WTC11 (cell line): ENCODE measurements around the gene MOSMO. TPM values are rescaled to one million over a fixed set of nuclear protein-coding genes. Genes with fewer than 3 reads are reported as not detected.

ENCODE experiments used
- ATAC-seq: fragments of 200-7000 bp; cut with Tn5 transposase; 2 replicates; pipeline ENCODE4 v1.10.0; 2021; ENCODE audit warnings: mild to moderate bottlenecking, moderate library complexity
- CTCF ChIA-PET: fragments of 300-600 bp; sonication (Branson Sonifier 250); formaldehyde crosslinking; loops from one replicate; lab custom pipeline; 2021; ENCODE audit warnings: antibody characterized with exemption; lab: Charles Lee
- POLR2A ChIA-PET: fragments of 350-600 bp; sonication (Branson Sonifier 250); formaldehyde crosslinking; loops from one replicate; lab custom pipeline; 2021; ENCODE audit warnings: antibody characterized with exemption; lab: Charles Lee
- DNase-seq: peaks from one replicate; pipeline ENCODE4 v3.0.0; 2021; ENCODE audit warnings: low spot score
- H3K27ac Mint-ChIP-seq: 2 replicates; pipeline ENCODE4 v1.8.0; 2021; ENCODE audit warnings: mixed read lengths
- H3K27me3 Mint-ChIP-seq: 2 replicates; pipeline ENCODE4 v1.8.0; 2021; ENCODE audit warnings: low read depth, mild to moderate bottlenecking, moderate library complexity, mixed read lengths
- H3K36me3 Mint-ChIP-seq: 2 replicates; pipeline ENCODE4 v1.8.0; 2021; ENCODE audit warnings: mixed read lengths
- H3K4me1 Mint-ChIP-seq: 2 replicates; pipeline ENCODE4 v1.8.0; 2022; ENCODE audit warnings: mixed read lengths
- H3K4me3 Mint-ChIP-seq: 2 replicates; pipeline ENCODE4 v1.8.0; 2021; ENCODE audit warnings: mild to moderate bottlenecking, moderate library complexity, mixed read lengths
- H3K9me3 Mint-ChIP-seq: 2 replicates; pipeline ENCODE4 v1.8.0; 2021; ENCODE audit warnings: mixed read lengths
- ETV6 ChIP-seq: sonication (generic); formaldehyde crosslinking; IDR thresholded peaks from 2 replicates; pipeline ENCODE4 v1.8.1; 2022; ENCODE audit warnings: mild to moderate bottlenecking, missing genetic modification reagents
- FOXP1 ChIP-seq: sonication (generic); formaldehyde crosslinking; IDR thresholded peaks from 2 replicates; pipeline ENCODE4 v1.8.0; 2022; ENCODE audit warnings: missing genetic modification reagents, mild to moderate bottlenecking, moderate library complexity, borderline replicate concordance
- GABPB1 ChIP-seq: sonication (generic); formaldehyde crosslinking; IDR thresholded peaks from 2 replicates; pipeline ENCODE4 v1.8.1; 2023; ENCODE audit warnings: mild to moderate bottlenecking, missing genetic modification reagents
- KAT7 ChIP-seq: sonication (generic); formaldehyde crosslinking; IDR thresholded peaks from 2 replicates; pipeline ENCODE4 v1.8.1; 2023; ENCODE audit warnings: missing genetic modification reagents, mild to moderate bottlenecking, borderline replicate concordance
- MYBL2 ChIP-seq: sonication (generic); formaldehyde crosslinking; IDR thresholded peaks from 2 replicates; pipeline ENCODE4 v1.8.1; 2023; ENCODE audit warnings: mild to moderate bottlenecking, moderate library complexity, missing genetic modification reagents
- NFATC4 ChIP-seq: fragments of 250-450 bp; sonication (Bioruptor Pico); IDR thresholded peaks from 2 replicates; pipeline ENCODE4 v1.9.0; 2021; ENCODE audit warnings: mild to moderate bottlenecking
- NFE2L1 ChIP-seq: sonication (generic); formaldehyde crosslinking; IDR thresholded peaks from 2 replicates; pipeline ENCODE4 v1.8.1; 2023; ENCODE audit warnings: missing genetic modification reagents
- NFYB ChIP-seq: sonication (generic); formaldehyde crosslinking; conservative IDR thresholded peaks from 2 replicates; pipeline ENCODE4 v1.8.0; 2022; ENCODE audit warnings: low read depth, missing genetic modification reagents
- SMAD4 ChIP-seq: sonication (generic); formaldehyde crosslinking; IDR thresholded peaks from 2 replicates; pipeline ENCODE4 v1.8.0; 2022; ENCODE audit warnings: mild to moderate bottlenecking, missing genetic modification reagents
- ZNF219 ChIP-seq: sonication (generic); formaldehyde crosslinking; IDR thresholded peaks from 2 replicates; pipeline ENCODE4 v1.8.0; 2023; ENCODE audit warnings: missing genetic modification reagents, mild to moderate bottlenecking, borderline replicate concordance
- ZNF263 ChIP-seq: sonication (generic); formaldehyde crosslinking; IDR thresholded peaks from 2 replicates; pipeline ENCODE4 v1.8.1; 2022; ENCODE audit warnings: low read depth, mild to moderate bottlenecking, moderate library complexity, missing genetic modification reagents
- total RNA-seq: library from RNA; stranded (reverse); gene quantifications from 3 replicates; pipeline ENCODE4 v1.2.3, GENCODE V29; 2021
- TF ChIP-seq, protein P1 (sequence below): fragments of 250-450 bp; sonication (Bioruptor Pico); IDR thresholded peaks from 2 replicates; pipeline ENCODE4 v1.8.0; 2021; ENCODE audit warnings: mild to moderate bottlenecking
- TF ChIP-seq, protein P2 (sequence below): fragments of 250-450 bp; sonication (Bioruptor Pico); IDR thresholded peaks from 2 replicates; pipeline ENCODE4 v1.9.0; 2021; ENCODE audit warnings: mild to moderate bottlenecking
- TF ChIP-seq, protein P3 (sequence below): sonication (generic); formaldehyde crosslinking; IDR thresholded peaks from 2 replicates; pipeline ENCODE4 v1.8.0; 2022; ENCODE audit warnings: mild to moderate bottlenecking, missing genetic modification reagents
- TF ChIP-seq, protein P4 (sequence below): sonication (generic); formaldehyde crosslinking; IDR thresholded peaks from 2 replicates; pipeline ENCODE4 v1.8.1; 2022; ENCODE audit warnings: missing genetic modification reagents, borderline replicate concordance
- TF ChIP-seq, protein P5 (sequence below): sonication (generic); formaldehyde crosslinking; IDR thresholded peaks from 2 replicates; pipeline ENCODE4 v1.8.1; 2023; ENCODE audit warnings: mild to moderate bottlenecking, moderate library complexity, missing genetic modification reagents
- TF ChIP-seq, protein P6 (sequence below): sonication (generic); formaldehyde crosslinking; IDR thresholded peaks from 2 replicates; pipeline ENCODE4 v1.8.1; 2022; ENCODE audit warnings: low read depth, missing genetic modification reagents, borderline replicate concordance
- TF ChIP-seq, protein P7 (sequence below): fragments of 250-450 bp; sonication (Bioruptor Pico); IDR thresholded peaks from 2 replicates; pipeline ENCODE4 v1.9.0; 2021; ENCODE audit warnings: mild to moderate bottlenecking
- TF ChIP-seq, protein P8 (sequence below): fragments of 200-600 bp; IDR thresholded peaks from 2 replicates; pipeline ENCODE4 v1.8.0; 2022; ENCODE audit warnings: antibody characterized with exemption

The MOSMO gene
- total RNA-seq, 1 experiment from 2014 or later, result 10.7 TPM

DNA sequence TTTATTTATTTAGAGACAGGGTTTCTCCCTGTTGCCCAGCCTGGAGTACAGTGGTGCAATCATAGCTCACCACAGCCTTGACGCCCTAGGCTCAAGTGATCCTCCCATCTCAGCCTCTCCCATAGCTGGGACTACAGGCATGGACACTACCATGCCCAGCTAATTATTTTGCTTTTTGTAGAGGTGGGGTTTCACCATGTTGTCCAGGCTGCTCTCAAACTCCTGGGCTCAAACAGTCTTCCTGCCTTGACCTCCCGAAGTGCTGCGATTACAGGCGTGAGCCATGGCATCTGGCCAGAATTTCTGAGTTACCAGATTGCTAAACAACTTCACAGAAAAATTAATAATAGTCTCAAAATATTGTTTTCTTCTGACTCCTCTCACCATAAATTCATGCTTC lies 21.7 kb downstream of the MOSMO start (continued):
- TF ChIP-seq, protein P1, sequence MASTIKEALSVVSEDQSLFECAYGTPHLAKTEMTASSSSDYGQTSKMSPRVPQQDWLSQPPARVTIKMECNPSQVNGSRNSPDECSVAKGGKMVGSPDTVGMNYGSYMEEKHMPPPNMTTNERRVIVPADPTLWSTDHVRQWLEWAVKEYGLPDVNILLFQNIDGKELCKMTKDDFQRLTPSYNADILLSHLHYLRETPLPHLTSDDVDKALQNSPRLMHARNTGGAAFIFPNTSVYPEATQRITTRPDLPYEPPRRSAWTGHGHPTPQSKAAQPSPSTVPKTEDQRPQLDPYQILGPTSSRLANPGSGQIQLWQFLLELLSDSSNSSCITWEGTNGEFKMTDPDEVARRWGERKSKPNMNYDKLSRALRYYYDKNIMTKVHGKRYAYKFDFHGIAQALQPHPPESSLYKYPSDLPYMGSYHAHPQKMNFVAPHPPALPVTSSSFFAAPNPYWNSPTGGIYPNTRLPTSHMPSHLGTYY (CRISPR knock-in tag), result no peak
- no peak for TF ChIP-seq GABPB1 (CRISPR knock-in tag)

DNA sequence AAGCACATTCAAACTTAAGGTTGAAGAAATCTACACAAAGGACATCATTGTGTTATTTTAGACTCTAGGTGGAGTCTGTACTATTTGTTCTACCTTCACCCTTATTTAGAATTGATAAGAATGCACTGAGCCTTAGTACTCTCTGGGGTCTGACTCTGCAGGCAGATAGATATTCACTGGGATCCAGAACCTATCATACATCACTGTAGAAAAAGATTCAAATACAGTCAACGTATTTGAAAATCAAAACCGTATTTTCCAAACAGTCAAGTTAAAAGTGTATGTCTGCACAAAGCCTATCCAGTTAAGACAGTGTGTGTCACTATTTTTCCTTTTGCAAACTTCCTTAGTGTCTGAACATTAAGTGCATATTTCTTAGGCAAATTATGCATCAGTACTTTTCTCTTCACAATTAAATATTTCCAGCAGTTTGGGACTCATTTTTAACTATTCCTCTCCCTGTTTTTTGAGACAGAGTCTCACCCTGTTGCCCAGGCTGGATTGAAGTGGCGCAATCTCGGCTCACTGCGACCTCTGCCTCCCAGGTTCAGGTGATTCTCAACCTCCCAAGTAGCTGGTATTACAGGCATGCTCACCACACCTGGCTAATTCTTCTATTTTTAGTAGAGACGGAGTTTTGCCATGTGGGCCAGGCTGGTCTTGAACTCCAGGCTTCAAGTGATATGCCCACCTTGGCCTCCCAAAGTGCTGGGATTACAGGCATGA lies 22.3 kb downstream of the MOSMO start:
- TF ChIP-seq ZNF219 (CRISPR knock-in tag), result no peak
- TF ChIP-seq, protein P2, sequence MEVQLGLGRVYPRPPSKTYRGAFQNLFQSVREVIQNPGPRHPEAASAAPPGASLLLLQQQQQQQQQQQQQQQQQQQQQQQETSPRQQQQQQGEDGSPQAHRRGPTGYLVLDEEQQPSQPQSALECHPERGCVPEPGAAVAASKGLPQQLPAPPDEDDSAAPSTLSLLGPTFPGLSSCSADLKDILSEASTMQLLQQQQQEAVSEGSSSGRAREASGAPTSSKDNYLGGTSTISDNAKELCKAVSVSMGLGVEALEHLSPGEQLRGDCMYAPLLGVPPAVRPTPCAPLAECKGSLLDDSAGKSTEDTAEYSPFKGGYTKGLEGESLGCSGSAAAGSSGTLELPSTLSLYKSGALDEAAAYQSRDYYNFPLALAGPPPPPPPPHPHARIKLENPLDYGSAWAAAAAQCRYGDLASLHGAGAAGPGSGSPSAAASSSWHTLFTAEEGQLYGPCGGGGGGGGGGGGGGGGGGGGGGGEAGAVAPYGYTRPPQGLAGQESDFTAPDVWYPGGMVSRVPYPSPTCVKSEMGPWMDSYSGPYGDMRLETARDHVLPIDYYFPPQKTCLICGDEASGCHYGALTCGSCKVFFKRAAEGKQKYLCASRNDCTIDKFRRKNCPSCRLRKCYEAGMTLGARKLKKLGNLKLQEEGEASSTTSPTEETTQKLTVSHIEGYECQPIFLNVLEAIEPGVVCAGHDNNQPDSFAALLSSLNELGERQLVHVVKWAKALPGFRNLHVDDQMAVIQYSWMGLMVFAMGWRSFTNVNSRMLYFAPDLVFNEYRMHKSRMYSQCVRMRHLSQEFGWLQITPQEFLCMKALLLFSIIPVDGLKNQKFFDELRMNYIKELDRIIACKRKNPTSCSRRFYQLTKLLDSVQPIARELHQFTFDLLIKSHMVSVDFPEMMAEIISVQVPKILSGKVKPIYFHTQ, result no peak
- TF ChIP-seq SMAD4 (CRISPR knock-in tag), result no peak
- TF ChIP-seq NFYB (CRISPR knock-in tag), result no peak
- no peak for TF ChIP-seq FOXP1 (CRISPR knock-in tag)
- TF ChIP-seq, protein P3, sequence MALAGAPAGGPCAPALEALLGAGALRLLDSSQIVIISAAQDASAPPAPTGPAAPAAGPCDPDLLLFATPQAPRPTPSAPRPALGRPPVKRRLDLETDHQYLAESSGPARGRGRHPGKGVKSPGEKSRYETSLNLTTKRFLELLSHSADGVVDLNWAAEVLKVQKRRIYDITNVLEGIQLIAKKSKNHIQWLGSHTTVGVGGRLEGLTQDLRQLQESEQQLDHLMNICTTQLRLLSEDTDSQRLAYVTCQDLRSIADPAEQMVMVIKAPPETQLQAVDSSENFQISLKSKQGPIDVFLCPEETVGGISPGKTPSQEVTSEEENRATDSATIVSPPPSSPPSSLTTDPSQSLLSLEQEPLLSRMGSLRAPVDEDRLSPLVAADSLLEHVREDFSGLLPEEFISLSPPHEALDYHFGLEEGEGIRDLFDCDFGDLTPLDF (CRISPR knock-in tag), result no peak
- TF ChIP-seq ZNF263 (CRISPR knock-in tag), result no peak
- no peak for TF ChIP-seq MYBL2 (CRISPR knock-in tag)
- H3K4me1 Mint-ChIP-seq, result peaks cover 8% of the 10 kb centered on the region
- ChIA-PET POLR2A (interaction anchor here (0.6 kb wide), 1 partner anchor 20 kb away, joined by 8 read pairs; no protein-coding TSS in a partner anchor), CTCF (interaction anchor here (0.9 to 1.4 kb wide), 4 partner anchors 22 to 47 kb away, joined by 3 to 7 read pairs (median 4); partner anchors contain the start of gene MOSMO)
- ATAC-seq, result no peak
- DNase-seq, result no peak
- no peak overlapping the region for H3K4me3 Mint-ChIP-seq
- H3K27ac Mint-ChIP-seq, result 0 out of 2 replicates have a peak overlapping the region, but pooled peaks have one; percentile 2
- no peaks in the 10 kb centered on the region for H3K27me3 Mint-ChIP-seq
- H3K9me3 Mint-ChIP-seq, result peaks cover 8% of the 10 kb centered on the region
- H3K36me3 Mint-ChIP-seq, result peaks cover 4% of the 10 kb centered on the region; the same call in 1 of the 2 replicates

DNA sequence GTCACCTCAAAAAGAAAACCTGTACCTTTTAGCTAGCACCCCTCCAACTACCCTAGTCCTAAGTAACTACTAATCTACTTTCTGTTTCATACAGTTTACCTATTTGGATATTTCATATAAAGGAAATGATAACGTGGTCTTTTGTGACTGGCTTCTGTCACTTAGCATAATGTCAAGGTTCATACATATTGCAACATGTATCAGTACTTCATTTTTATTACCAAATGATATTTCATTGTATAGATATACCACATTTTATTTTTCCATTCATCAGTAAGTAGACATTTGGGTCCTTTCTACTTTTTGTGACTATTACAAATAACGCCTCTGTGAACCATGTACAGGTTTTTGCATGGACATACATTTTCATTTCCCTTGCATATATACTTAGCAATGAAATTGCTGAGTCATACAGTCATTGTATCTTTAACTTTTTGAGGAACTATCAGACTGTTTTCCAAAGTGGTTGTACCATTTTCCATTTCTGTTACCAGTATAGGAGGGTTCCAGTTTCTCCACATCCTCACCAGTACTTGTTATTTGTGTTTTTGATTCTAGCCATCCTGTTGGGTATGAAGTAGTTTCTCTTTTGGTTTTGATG lies 23.7 kb downstream of the MOSMO start:
- Mint-ChIP-seq H3K27me3 (no peaks in the 10 kb centered on the region), H3K27ac (peak overlapping the region; percentile 32; the same call in 1 of the 2 replicates), H3K4me1 (peaks cover 13% of the 10 kb centered on the region), H3K4me3 (no peak overlapping the region), H3K36me3 (peaks cover 4% of the 10 kb centered on the region; the same call in 1 of the 2 replicates), H3K9me3 (peaks cover 8% of the 10 kb centered on the region)
- ATAC-seq, result no peak
- POLR2A ChIA-PET, result no interaction called here
- no peak for DNase-seq
- CTCF ChIA-PET, result interaction anchor here (1.4 kb wide), 1 partner anchor 24 kb away, joined by 3 read pairs; the partner anchor contains the start of gene MOSMO
- TF ChIP-seq, protein P4, sequence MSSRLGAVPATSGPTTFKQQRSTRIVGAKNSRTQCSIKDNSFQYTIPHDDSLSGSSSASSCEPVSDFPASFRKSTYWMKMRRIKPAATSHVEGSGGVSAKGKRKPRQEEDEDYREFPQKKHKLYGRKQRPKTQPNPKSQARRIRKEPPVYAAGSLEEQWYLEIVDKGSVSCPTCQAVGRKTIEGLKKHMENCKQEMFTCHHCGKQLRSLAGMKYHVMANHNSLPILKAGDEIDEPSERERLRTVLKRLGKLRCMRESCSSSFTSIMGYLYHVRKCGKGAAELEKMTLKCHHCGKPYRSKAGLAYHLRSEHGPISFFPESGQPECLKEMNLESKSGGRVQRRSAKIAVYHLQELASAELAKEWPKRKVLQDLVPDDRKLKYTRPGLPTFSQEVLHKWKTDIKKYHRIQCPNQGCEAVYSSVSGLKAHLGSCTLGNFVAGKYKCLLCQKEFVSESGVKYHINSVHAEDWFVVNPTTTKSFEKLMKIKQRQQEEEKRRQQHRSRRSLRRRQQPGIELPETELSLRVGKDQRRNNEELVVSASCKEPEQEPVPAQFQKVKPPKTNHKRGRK, result no peak
- TF ChIP-seq ETV6 (CRISPR knock-in tag), result no peak
- TF ChIP-seq, protein P5, sequence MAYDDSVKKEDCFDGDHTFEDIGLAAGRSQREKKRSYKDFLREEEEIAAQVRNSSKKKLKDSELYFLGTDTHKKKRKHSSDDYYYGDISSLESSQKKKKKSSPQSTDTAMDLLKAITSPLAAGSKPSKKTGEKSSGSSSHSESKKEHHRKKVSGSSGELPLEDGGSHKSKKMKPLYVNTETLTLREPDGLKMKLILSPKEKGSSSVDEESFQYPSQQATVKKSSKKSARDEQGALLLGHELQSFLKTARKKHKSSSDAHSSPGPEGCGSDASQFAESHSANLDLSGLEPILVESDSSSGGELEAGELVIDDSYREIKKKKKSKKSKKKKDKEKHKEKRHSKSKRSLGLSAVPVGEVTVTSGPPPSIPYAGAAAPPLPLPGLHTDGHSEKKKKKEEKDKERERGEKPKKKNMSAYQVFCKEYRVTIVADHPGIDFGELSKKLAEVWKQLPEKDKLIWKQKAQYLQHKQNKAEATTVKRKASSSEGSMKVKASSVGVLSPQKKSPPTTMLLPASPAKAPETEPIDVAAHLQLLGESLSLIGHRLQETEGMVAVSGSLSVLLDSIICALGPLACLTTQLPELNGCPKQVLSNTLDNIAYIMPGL (CRISPR knock-in tag), result no peak
- TF ChIP-seq NFATC4 (CRISPR knock-in tag), result no peak
- no peak for TF ChIP-seq NFE2L1 (CRISPR knock-in tag)
- TF ChIP-seq, protein P6, sequence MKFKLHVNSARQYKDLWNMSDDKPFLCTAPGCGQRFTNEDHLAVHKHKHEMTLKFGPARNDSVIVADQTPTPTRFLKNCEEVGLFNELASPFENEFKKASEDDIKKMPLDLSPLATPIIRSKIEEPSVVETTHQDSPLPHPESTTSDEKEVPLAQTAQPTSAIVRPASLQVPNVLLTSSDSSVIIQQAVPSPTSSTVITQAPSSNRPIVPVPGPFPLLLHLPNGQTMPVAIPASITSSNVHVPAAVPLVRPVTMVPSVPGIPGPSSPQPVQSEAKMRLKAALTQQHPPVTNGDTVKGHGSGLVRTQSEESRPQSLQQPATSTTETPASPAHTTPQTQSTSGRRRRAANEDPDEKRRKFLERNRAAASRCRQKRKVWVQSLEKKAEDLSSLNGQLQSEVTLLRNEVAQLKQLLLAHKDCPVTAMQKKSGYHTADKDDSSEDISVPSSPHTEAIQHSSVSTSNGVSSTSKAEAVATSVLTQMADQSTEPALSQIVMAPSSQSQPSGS, result no peak
- TF ChIP-seq KAT7, result no peak
- TF ChIP-seq, protein P7, sequence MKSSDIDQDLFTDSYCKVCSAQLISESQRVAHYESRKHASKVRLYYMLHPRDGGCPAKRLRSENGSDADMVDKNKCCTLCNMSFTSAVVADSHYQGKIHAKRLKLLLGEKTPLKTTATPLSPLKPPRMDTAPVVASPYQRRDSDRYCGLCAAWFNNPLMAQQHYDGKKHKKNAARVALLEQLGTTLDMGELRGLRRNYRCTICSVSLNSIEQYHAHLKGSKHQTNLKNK (CRISPR knock-in tag), result no peak
- TF ChIP-seq, protein P8, sequence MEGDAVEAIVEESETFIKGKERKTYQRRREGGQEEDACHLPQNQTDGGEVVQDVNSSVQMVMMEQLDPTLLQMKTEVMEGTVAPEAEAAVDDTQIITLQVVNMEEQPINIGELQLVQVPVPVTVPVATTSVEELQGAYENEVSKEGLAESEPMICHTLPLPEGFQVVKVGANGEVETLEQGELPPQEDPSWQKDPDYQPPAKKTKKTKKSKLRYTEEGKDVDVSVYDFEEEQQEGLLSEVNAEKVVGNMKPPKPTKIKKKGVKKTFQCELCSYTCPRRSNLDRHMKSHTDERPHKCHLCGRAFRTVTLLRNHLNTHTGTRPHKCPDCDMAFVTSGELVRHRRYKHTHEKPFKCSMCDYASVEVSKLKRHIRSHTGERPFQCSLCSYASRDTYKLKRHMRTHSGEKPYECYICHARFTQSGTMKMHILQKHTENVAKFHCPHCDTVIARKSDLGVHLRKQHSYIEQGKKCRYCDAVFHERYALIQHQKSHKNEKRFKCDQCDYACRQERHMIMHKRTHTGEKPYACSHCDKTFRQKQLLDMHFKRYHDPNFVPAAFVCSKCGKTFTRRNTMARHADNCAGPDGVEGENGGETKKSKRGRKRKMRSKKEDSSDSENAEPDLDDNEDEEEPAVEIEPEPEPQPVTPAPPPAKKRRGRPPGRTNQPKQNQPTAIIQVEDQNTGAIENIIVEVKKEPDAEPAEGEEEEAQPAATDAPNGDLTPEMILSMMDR, result no peak
